ENCODE data around the gene PSMA7. TPM values are rescaled to one million over a fixed set of nuclear protein-coding genes. Genes with fewer than 3 reads are reported as not detected.

PSMA7 gene
- total RNA-seq, 1 donor from 2014 or later, result 301 TPM

DNA sequence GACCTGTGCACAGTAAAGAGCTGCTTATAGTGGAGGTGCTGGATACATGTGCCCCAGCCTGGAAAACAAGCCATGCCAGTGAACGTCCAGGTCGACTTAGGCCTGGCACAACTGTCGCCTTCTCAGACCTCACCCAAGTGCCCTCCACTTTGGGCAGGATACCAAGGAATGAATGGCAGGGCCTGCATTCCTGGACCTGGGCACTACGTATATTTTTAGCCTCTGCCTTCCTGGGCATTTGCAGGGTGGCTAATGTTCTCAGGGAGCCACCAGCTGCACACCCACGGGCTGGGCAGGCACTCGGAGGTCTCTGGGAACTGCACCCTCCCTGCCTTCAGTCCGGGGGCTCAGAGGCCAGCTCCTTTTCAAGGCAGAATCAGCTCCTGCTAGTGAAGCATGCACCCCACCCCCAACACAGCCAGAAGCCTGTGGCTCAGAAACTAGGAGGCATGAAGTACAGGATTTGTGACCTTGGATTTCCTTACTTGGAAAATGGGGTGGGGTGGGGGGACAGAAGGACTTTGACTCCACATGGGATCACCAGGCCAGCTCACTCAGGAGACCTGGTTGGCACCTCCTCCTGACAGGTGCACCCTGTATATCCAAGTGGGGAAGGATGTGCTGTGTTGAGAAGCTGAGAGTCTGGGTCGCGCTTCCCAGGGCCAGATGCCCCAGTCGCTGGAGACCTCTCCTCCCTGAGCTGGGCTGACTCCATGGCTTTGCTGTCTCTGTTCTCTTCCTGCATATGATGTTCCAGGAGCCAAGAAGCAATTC is 23.4 kb downstream of the PSMA7 start:
- DNase-seq (ENCODE audit: low spot score in 2 of 2), result no peak
- Histone ChIP-seq H3K36me3 (no peaks in the 10 kb centered on the region), H3K4me1 (peaks cover 0 to 26% of the 10 kb centered on the region in 2 donors), H3K27me3 (no peaks in the 10 kb centered on the region), H3K27ac (peak overlapping the region; percentile 97 to 98), H3K9me3 (no peaks in the 10 kb centered on the region), H3K4me3 (no peak overlapping the region)
- TF ChIP-seq, protein P1, sequence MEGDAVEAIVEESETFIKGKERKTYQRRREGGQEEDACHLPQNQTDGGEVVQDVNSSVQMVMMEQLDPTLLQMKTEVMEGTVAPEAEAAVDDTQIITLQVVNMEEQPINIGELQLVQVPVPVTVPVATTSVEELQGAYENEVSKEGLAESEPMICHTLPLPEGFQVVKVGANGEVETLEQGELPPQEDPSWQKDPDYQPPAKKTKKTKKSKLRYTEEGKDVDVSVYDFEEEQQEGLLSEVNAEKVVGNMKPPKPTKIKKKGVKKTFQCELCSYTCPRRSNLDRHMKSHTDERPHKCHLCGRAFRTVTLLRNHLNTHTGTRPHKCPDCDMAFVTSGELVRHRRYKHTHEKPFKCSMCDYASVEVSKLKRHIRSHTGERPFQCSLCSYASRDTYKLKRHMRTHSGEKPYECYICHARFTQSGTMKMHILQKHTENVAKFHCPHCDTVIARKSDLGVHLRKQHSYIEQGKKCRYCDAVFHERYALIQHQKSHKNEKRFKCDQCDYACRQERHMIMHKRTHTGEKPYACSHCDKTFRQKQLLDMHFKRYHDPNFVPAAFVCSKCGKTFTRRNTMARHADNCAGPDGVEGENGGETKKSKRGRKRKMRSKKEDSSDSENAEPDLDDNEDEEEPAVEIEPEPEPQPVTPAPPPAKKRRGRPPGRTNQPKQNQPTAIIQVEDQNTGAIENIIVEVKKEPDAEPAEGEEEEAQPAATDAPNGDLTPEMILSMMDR (IDR thresholded peaks at IDR 0.05), result no peak
- intact Hi-C loops (cut with DNase I), result loop anchor here (1.0 to 5.0 kb wide), 3 partner anchors 53 to 1153 kb away; partner anchors contain the start of gene ARFGAP1

DNA sequence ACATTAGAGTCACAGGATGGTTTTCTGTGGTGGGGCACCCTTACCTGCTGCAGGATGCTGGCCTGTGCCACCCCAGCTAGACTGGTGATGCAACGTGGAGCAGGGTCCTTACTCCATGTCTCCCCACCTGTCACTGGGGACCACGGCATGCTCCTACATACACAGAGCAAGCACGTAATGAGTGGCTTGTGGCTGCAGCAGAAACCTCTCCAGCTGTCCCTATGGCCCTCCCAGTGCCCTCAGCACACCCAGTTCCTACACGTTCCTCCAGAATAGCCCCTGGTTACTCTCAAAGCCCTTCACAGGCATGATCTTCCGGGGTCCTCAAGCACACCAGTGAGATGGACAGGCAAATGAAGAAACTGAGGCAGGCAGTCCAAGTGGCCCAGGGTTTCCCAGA is 24.1 kb downstream of the PSMA7 start:
- DNase-seq (ENCODE audit: low spot score in 2 of 2), result no peak
- no peaks in the 10 kb centered on the region for H3K36me3 ChIP-seq
- no peaks in the 10 kb centered on the region for H3K27me3 ChIP-seq
- intact Hi-C loops (cut with DNase I), result no loop called here
- peaks cover 0 to 25% of the 10 kb centered on the region in 2 donors for H3K4me1 ChIP-seq
- H3K27ac ChIP-seq, result peak overlapping the region; percentile 97 to 98
- TF ChIP-seq, protein P1 (IDR thresholded peaks at IDR 0.05), result no peak
- H3K9me3 ChIP-seq, result no peaks in the 10 kb centered on the region
- H3K4me3 ChIP-seq, result no peak overlapping the region

DNA sequence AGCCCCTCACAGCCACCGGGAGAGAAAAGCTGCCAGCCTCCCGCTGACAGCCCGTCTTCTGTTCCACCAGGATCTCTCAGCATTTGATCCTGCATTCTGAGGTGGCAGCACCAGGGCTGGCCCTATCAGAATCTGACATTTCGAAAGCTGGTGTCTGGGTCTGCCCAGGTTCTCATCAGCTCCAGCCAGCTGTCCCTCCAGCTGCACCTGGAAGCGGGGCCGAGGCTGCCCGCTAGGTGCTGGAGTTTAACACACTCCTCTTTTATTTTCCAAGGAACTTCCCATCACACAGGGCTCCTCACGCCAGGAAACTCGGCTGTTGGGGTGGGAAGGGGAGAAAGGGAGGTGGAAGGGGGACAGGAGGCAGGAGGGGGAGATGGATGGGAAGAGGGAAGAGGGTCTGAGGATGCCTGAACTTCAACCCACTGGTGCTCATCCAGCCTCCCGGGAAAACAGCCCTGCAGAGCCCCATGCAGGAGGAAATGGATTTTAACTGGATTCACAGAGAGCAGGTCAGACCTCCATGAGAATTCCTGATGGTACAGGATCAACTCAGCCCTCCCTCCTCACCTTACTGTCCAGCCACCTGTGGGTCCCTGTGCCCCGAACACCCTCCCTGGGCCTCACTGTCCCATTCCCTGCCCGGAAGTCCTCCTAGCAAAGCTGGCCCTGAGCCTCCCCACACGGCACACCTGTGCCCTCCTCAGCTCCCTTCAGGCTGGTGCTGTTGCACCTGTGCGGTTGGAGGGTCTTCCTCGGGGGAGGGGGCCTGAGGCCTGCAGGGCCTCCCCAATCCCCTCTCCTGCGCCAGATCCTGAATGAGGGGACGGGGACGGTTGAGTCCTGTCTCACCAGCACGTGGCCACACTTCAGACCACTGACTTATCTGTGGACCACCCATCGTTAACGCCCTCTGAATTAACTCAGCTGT is 24.8 kb downstream of the PSMA7 start:
- DNase-seq (ENCODE audit: low spot score in 2 of 2), result no peak
- Histone ChIP-seq H3K36me3 (no peaks in the 10 kb centered on the region), H3K27me3 (no peaks in the 10 kb centered on the region), H3K4me3 (no peak overlapping the region), H3K4me1 (peaks cover 0 to 17% of the 10 kb centered on the region in 2 donors), H3K9me3 (peaks cover 0 to under 1% of the 10 kb centered on the region in 2 donors), H3K27ac (no peak overlapping the region)
- TF ChIP-seq, protein P1 (IDR thresholded peaks at IDR 0.05), result no peak
- intact Hi-C loops (cut with DNase I), result no loop called here

DNA sequence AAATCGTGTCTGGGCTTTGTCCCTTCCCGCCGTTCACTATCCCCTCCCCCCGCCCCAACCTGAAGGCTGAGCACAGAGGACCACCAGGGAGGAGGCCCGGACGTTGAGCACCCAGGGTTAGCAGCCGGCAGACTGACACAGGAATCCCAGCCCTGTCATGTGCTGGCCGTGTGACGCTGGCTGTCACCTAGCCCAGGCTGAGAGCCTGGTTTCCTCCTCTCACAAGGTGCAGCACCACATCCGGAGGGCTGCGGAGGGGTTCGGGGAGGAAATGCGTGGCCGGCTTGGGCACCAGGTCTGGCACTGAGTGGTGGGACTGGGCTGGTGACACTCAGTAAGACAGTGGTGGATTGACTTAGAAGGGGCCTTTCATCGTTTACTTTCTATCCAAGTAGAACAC is 25.5 kb downstream of the PSMA7 start:
- no peaks in the 10 kb centered on the region for H3K27me3 ChIP-seq
- intact Hi-C loops (cut with DNase I), result no loop called here
- H3K4me1 ChIP-seq, result peaks cover 0 to 16% of the 10 kb centered on the region in 2 donors
- DNase-seq (ENCODE audit: low spot score in 2 of 2), result no peak
- H3K9me3 ChIP-seq, result peaks cover 5 to 8% of the 10 kb centered on the region in 2 donors
- no peak overlapping the region for H3K27ac ChIP-seq
- H3K36me3 ChIP-seq, result no peaks in the 10 kb centered on the region
- TF ChIP-seq, protein P1 (IDR thresholded peaks at IDR 0.05), result no peak
- H3K4me3 ChIP-seq, result no peak overlapping the region

DNA sequence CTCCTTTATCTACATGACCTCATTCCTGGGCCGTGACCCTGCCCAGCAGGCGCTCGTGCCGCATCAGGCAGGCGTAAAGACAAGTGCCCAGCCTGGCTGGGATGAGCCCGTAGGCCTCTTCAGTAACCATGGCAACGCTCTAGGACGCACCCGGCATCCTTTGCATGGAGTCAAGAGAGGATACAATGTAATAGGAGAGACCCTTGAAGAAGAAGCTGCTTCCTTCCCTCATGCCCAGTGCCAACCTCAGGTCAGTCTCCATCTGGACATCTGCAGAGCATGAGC is 25.9 kb downstream of the PSMA7 start:
- Histone ChIP-seq H3K4me1 (peaks cover 0 to 16% of the 10 kb centered on the region in 2 donors), H3K4me3 (no peak overlapping the region), H3K27me3 (no peaks in the 10 kb centered on the region), H3K9me3 (peaks cover 9 to 12% of the 10 kb centered on the region in 2 donors), H3K36me3 (no peaks in the 10 kb centered on the region), H3K27ac (no peak overlapping the region)
- TF ChIP-seq, protein P1 (IDR thresholded peaks at IDR 0.05), result no peak
- no peak for DNase-seq (ENCODE audit: low spot score in 2 of 2)
- intact Hi-C loops (cut with DNase I), result no loop called here

All from ascending aorta (tissue), 2 donors.